ENCODE measurements around the gene EDN3.

EDN3 gene

DNA sequence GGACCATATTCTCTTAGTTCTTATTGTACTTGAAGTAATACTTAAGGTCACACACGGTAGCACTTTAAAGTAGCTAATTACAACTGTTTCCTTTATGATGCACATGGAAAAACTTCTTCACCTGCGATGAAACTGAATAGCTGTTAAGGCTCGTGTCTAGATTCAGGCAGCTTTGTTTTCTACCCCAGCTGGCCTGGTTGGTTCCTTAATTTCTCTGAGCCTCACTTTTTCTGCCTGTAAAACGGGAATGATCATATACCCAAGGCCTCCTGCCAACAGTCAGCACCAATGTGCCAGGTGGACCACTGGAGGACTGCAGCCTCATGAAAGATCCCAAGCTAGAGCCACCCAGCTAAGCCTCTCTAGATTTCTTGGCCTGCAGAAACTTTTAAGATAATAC, 35.0 kb downstream of the EDN3 start:
- TF ChIP-seq GATA2 (IDR thresholded peaks at IDR 0.05; ENCODE audit: low read depth, low read length): no peak
- no peak for TF ChIP-seq GATA3 (IDR thresholded peaks at IDR 0.05; ENCODE audit: low read depth, low read length)

DNA sequence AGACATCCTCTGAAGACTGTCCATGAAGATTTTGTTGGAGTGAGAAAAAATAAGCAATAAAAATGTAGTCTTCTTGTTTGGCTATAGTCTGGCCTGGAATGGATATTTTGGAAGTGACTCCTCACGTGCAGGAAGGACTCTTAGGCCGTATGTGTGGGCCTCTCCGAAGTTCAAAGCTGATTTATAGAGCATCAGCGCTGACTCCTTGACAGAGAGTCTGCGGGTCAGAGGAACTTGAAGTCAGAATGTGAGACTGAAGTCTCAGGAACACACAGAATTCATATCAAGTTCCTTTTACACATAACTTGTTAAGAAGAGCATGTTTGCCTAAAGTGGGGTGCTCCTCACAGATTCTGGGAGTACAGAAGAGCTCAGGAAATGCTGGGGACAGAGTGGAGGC, 36.1 kb downstream of the EDN3 start:
- TF ChIP-seq GATA3 (IDR thresholded peaks at IDR 0.05; ENCODE audit: low read depth, low read length) (no peak), GATA2 (IDR thresholded peaks at IDR 0.05; ENCODE audit: low read depth, low read length) (no peak)

DNA sequence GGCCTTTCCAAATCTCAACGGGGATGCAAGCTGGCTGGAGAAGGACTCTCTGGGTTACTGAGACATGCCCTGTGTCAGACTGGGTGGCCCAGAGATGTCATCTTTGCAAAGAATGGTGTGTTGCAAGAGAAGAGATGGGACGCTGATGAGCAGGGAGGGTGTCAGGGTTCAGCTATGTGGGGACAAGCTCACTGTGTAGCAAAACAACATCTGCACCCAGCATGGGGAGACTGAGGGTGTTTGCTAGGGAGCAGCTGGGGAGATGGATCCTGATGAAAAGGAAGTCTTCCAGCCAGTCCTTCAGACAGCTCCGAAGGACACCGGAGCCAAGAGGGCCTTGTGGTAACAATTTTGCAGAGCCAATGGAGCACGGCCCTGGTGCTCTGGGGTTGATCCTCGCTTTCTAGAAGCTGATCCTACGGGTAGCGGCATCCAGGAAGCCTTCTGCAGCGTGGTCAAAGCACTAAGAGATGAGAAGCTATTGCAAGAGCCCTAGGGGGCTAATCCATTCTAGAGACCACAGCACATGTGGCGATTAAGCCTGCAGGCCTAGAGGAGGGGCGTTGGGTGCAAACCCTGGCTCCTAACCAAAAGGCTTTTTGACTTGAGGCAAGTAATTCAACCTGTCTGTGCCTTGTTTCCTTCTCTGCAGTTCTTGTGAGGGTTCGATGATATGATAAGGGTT, 39.9 kb downstream of the EDN3 start:
- no peak for TF ChIP-seq GATA2 (IDR thresholded peaks at IDR 0.05; ENCODE audit: low read depth, low read length)
- TF ChIP-seq GATA3 (IDR thresholded peaks at IDR 0.05; ENCODE audit: low read depth, low read length): no peak

DNA sequence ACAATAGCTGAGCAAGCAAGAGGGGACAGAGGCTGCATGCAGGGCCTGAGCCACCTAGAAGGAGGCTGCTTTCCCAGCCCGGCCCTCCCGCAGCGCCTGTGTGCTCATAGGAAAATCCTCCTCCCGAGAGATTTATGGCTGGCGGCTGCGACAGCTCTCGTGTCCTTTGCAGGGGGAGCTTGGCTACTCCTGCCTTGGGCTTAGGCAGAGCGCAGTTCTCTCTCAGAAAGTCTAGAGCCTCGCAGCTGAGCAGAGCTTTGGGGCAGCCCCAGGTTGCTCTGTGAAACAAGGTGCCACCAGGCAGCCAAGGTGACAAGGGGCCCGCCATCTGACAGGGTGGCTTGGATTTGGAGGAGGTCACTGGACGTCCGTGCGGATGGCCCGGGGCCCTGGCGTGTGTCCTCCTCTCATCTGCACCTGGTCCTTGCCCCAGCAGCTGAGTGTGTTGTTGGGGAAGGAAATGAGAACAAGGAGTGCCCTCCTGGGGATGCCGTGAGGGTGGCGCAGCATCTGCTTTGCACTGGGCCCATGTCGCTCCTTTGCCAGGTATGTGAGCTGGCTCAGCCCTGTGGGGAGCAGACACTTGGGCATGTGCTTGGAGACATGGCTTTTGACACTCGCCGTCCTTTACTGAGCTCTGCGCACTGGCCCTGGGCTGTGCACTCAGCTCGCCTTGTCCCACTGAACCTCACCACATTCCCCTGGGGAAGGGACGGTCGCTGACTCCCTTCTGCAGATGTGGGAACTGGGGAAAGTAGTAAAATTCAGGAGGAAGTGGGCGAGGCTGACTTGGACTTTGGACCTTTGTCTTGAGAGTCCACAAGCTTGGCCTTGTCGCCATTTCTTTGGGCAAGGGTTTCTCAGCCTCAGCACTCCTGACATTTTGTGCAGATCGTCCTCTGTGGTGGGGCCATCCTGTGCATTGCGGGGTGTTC, 41.9 kb downstream of the EDN3 start:
- TF ChIP-seq GATA3 (IDR thresholded peaks at IDR 0.05; ENCODE audit: low read depth, low read length): no peak
- TF ChIP-seq GATA2 (IDR thresholded peaks at IDR 0.05; ENCODE audit: low read depth, low read length): no peak

DNA sequence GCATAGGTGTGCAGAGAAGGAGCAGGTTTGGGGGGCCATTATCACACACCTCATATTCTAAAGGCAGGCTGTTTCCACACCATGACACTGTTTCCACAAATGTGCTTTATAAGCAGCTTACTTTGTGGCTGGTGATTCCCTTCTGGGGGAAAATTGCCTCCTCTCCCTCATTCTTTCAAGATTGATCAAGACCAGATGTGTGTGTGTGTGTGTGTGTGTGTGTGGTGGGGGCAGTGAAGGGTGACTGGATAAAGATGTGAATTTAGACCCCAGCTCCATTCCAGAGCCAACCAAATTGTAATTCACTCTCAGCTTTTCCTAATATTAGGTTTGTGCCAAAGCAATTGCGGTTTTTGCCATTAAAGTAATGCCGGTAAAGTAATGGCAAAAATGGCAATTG, 45.6 kb downstream of the EDN3 start:
- no peak for TF ChIP-seq GATA2 (IDR thresholded peaks at IDR 0.05; ENCODE audit: low read depth, low read length)
- TF ChIP-seq GATA3 (IDR thresholded peaks at IDR 0.05; ENCODE audit: low read depth, low read length): no peak

DNA sequence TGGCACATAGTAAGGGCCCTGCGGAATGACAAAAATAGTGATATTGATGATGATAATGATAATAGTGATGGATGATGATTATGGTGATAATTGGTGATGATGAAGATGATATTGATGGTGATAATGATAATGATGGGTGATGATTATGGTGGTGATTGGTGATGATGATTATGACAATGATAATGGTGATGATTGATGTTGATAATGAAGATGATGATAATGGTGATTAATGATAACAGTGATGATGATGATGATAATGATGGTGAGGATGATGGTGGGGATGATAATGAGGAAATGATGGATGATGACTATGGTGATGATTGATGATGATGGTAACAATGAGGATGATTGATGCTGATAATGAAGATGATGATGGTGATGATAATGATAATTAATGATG, 48.9 kb downstream of the EDN3 start:
- TF ChIP-seq GATA3 (IDR thresholded peaks at IDR 0.05; ENCODE audit: low read depth, low read length) (no peak), GATA2 (IDR thresholded peaks at IDR 0.05; ENCODE audit: low read depth, low read length) (no peak)

DNA sequence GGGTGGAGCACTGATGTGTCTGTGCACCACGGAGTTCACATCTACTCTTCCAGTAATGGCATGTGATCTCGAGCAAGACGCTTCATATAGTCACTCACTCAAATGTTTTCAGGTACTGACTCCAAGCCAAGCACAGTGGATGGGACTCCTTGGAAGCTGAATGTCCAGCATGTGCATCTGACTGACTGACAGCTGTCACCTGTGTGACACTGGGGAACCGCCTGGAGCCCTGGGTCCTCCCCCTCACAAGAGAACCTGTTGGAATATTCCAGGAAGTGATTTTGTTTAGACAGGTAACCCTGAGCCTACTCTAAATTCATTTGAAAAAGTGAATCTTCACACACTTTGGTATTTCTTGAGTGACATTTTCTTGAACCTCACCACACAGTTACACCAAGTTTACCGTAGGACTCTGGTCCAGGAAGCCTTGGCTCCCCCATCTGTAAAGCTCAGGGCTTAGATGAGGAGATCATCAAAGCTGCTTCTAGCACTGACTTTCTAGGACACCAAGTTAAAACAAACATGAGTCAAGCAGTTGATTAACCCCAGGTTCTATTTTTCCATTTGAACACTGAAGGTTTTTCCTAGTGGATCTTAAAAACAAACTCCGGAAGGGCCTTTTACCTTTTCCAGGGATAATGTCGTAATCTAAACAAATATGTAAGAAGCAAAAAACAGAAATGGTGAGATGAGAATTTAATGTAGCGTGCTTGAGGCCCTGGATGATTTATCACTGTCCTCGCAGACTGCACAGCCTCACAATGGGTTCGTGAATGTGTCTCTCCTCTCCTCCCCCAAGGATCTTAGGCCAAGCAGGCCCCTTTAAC, 50.1 kb downstream of the EDN3 start:
- TF ChIP-seq GATA2 (IDR thresholded peaks at IDR 0.05; ENCODE audit: low read depth, low read length): no peak
- TF ChIP-seq GATA3 (IDR thresholded peaks at IDR 0.05; ENCODE audit: low read depth, low read length): no peak

DNA sequence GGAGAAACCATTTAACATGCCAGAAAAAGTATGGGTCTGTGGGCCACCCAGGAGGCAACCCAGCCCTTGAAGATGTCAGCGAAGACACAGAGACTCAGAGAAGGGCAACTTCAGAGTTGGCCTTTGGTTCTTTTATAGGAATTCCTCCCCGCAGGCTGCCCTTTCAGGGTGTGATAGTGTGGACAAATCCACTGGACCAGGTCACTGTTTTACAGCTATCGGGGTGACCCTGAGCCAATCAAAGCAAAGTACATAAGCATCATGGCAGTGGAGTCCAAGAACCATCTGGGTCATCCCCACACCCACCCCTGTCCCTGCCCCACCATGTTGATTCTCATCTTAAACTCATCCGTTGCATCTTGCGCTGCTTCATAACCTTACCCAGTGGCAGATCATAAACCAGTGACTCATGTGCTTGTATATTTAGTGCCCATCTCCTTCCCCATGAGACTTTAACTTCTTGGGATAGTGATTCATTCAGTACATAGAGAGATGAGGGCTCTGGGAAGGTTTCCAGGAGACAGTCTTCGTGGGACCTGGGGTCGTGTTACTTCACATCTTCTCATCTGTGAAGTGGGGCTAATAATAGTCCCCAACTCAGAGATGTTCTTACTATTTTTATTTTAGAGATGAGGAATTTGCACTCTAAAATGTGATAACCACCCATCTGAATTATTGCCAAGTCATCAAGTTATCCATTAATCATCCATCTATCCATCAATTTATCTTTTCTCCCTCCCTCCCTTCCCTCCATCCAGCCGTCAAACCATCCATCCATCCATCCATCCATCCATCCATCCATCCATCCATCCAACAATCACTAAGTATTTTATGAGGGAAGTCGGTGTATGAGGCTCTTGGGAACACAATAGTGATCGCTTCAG, 51.0 kb downstream of the EDN3 start:
- TF ChIP-seq GATA2 (IDR thresholded peaks at IDR 0.05; ENCODE audit: low read depth, low read length) (no peak), GATA3 (IDR thresholded peaks at IDR 0.05; ENCODE audit: low read depth, low read length) (no peak)

DNA sequence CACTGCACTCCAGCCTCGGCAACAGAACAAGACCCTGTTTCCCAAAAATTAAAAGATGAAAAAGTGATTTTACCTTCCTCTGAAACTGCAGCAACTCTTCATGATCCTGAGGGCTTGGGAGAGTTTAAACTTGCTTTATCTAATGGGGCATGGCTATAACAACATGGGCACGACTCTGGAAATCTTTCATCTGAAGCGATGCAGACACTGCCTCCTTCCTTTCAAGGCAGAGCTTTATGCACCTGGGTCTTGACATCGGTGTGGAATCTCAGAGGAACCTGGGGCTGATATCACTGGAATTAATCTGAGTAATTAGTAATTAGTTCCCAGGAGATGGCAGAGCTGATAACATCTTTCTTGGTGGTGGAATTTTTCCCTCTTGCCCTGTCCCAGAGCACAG, 52.1 kb downstream of the EDN3 start:
- TF ChIP-seq GATA2 (IDR thresholded peaks at IDR 0.05; ENCODE audit: low read depth, low read length): peak; percentile 12; the same call in 1 of the 2 replicates
- no peak for TF ChIP-seq GATA3 (IDR thresholded peaks at IDR 0.05; ENCODE audit: low read depth, low read length)

DNA sequence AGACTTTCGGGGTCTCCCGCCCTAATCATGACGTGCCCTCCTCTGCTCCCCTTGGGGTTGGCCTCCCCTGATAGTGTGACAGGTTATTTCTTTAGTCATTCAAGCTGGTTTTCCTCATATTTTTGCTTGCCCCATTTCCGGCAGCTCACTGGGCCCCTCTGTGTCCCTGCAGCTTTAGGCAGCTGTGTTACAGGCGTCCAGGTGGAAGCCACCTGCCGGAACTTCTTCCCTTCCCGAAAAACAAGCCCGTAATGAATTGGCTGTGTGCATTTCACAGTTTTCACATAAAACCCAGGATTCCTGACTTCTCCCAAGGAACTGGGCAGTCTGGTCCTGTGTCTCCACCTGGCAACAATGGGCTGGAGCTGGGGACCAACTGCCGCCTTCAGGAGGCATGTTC, 52.6 kb downstream of the EDN3 start:
- no peak for TF ChIP-seq GATA3 (IDR thresholded peaks at IDR 0.05; ENCODE audit: low read depth, low read length)
- no peak for TF ChIP-seq GATA2 (IDR thresholded peaks at IDR 0.05; ENCODE audit: low read depth, low read length)

DNA sequence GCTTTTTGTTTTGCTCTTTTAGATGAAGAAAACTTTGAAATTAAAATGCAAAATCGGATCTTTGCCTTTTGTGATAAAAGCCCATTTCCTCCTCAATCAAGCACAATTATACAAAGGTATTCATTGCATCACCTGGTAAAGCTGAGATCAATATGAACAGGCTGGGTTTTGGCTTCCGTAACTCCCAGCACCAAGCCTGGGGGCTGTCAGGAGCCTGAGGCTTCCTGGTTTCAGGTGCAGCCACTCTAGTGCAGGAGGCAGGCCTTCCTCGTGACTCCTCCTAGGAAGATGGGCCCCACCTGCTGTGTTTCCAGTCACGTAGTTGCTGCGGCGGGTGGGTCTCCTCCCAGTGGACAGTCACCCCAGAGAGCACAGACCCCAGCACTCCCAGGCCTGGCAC, 54.0 kb downstream of the EDN3 start:
- TF ChIP-seq GATA2 (IDR thresholded peaks at IDR 0.05; ENCODE audit: low read depth, low read length) (no peak), GATA3 (IDR thresholded peaks at IDR 0.05; ENCODE audit: low read depth, low read length) (no peak)

DNA sequence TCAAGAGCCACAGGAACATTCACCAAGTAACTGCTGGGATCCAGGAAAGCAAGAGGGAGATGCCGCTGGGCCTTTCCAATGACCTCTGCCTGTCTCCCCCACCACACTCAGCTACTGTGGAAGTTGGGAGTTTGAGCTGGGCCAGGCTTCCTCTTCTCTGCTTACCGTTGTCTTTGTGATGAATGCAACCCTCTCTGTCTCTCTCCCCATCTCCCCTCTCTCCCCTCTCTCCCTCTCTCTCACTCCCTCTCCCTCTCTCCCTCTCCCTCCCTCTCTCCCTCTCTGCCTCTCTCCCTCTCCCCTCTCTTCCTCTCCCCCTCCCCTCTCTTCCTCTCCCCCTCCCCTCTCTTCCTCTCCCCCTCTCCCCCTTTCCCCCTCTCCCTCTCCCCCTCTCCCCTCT, 54.8 kb downstream of the EDN3 start:
- TF ChIP-seq GATA3 (IDR thresholded peaks at IDR 0.05; ENCODE audit: low read depth, low read length): no peak
- TF ChIP-seq GATA2 (IDR thresholded peaks at IDR 0.05; ENCODE audit: low read depth, low read length): no peak

DNA sequence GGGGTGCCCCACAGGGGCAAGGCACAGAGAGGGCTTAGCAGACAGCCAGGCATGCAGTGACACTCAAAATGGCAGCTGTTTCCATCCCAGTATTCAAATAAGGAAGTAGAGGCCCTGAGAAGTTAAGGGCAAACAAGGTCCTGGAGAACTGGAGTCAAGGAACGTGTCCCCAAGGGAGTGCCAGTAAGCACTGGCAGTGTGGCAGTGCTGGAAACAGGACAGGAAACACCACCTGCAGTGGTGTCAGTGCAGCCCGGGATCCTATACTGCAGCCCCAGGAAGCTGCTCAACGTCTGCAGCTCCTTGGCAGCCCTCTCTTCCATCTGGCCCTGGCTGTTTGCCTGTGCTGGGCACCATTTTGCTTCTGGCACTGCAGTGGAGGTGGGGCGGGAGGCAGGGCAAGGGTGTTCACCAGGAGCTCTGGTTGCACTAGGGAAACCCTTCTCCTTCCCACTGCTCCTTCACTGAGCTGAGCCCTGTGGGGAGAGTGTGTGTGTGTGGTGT, 56.3 kb downstream of the EDN3 start:
- TF ChIP-seq GATA2 (IDR thresholded peaks at IDR 0.05; ENCODE audit: low read depth, low read length): no peak
- TF ChIP-seq GATA3 (IDR thresholded peaks at IDR 0.05; ENCODE audit: low read depth, low read length): no peak

Measured in SH-SY5Y (cell line).